AG09319 (cell line): ENCODE data around the gene ZNF649.
A peak's percentile ranks its signal among the peaks of the same experiment; 100 is the strongest.

Experiments used
- DNase-seq: peaks from one replicate; pipeline ENCODE4 v3.0.0-alpha.2; 2010; ENCODE audit warnings: low read depth; ENCODE audit errors: extremely low read depth
- CTCF ChIP-seq: IDR thresholded peaks from 2 replicates; pipeline ENCODE4 v1.5.1; 2011; ENCODE audit warnings: low read depth, mild to moderate bottlenecking, inconsistent platforms, low read length, moderate library complexity

The ZNF649 gene

GRCh38 chr19:51904331-51905165 lies at the start of gene ZNF649:
ZNF649 (minus strand) TSS chr19:51905017; CDS start chr19:51900107, 4,910 bp downstream.
- DNase-seq = peak; percentile 57
- TF ChIP-seq CTCF = peak; percentile 12

- TF ChIP-seq CTCF = no peak
- DNase-seq = no peak
Measured at GRCh38 chr19:51948975-51949374, 44.2 kb upstream of the ZNF649 start.

GRCh38 chr19:51946602-51947001 lies 41.8 kb upstream of the ZNF649 start:
- no peak for DNase-seq
- TF ChIP-seq CTCF = no peak

GRCh38 chr19:51944798-51945552 lies 40.2 kb upstream of the ZNF649 start:
- TF ChIP-seq CTCF = no peak
- DNase-seq = no peak

GRCh38 chr19:51938936-51939335 lies 34.1 kb upstream of the ZNF649 start:
- no peak for DNase-seq
- TF ChIP-seq CTCF = no peak

- no peak for DNase-seq
- TF ChIP-seq CTCF = no peak
Measured at GRCh38 chr19:51931921-51932320, 27.1 kb upstream of the ZNF649 start.

- TF ChIP-seq CTCF = no peak
- DNase-seq = no peak
Measured at GRCh38 chr19:51927859-51928258, 23.0 kb upstream of the ZNF649 start.
